HG03575 (cell line): ENCODE results near the gene TRPM7.
"Not testable (repeated sequence)": the region's sequence is repeated elsewhere in the genome, so short reads cannot be mapped to it uniquely, and the experiment has no call there.

Experiments
- ATAC-seq: cut with Tn5 transposase; IDR thresholded peaks from one replicate; pipeline ENCODE4 v1.9.1; 2021; ENCODE audit not compliant: unreplicated experiment, insufficient number of reproducible peaks, low FRiP score; ENCODE audit errors: extremely low read depth

TRPM7 gene

GRCh38 chr15:50605462-50605861 is 81.1 kb downstream of the TRPM7 start:
- ATAC-seq = no peak

- not testable (repeated sequence) for ATAC-seq
These were observed 84.6 kb downstream of the TRPM7 start for GRCh38 chr15:50602028-50602427.

DNA sequence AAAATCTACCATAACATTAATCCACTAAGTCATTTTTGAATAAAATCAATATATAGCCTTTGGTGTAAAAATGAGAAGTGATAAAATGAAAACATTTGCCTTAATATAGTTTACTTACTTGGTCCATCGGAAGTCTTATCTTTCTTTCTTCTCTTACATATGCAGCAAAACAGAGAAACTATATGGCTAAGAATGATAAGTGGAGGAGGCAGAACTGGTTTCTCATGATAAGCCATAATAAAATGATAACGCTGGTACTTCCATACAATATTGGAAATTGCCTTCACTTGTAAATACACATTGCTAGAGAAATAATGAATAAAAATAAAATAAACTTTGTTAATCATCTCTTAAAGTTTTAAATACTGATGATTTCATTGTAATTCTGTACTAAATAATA is 92.3 kb downstream of the TRPM7 start:
- ATAC-seq = no peak

GRCh38 chr15:50593761-50594160 is 92.8 kb downstream of the TRPM7 start:
- no peak for ATAC-seq

DNA sequence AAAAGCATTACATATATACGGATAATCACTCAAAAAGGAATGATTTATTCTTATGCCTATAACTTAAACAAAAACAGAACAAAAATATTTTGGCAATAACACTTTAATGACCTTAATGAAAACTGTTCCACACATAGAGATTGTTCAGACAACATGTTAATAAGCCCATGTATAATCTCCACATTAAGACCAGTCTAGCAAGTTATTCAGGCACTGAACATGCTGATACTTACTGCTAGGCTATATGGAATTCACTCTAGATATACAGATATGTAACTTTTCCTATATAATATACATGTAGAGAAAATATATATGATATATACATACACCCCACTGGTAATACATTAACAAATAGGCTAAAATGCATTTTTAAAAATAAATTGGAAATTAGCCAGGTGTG is 96.3 kb downstream of the TRPM7 start:
- no peak for ATAC-seq

DNA sequence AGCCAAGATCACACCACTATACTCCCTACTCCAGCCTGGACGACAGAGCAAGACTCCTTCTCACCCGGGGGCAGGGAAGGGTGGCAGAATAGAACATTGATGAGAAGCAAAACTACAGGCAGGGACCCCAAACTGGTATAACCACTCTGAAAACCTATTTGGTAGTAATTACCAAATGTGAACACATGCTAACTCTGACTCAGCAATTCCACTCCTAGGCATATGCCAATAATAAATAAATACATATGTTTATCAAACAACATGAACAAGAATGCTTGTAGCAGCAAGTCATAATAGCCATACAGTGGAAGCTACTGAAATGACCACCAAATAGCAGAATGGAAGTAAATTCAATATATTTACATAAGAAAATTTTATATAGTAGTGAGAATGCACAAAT is 109.1 kb downstream of the TRPM7 start:
- no peak for ATAC-seq

GRCh38 chr15:50576166-50576565 is 110.4 kb downstream of the TRPM7 start:
- ATAC-seq = no peak

DNA sequence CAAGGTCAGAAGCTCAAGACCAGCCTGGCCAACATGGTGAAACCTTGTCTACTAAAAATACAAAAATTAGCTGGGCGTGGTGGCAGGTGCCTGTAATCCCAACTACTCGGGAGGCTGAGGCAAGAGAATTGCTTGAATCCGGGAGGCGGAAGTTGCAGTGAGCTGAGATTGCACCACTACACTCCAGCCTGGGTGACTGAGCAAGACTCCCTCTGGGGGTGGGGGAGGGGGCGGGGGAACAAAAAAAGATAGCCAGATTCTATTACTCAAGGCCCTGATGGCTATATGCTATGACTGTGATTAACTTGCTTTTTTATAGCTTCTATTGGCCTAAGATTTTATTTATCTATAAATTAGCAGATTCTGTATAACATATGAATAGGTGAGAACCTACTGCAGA is 112.8 kb downstream of the TRPM7 start:
- ATAC-seq = not testable (repeated sequence)

DNA sequence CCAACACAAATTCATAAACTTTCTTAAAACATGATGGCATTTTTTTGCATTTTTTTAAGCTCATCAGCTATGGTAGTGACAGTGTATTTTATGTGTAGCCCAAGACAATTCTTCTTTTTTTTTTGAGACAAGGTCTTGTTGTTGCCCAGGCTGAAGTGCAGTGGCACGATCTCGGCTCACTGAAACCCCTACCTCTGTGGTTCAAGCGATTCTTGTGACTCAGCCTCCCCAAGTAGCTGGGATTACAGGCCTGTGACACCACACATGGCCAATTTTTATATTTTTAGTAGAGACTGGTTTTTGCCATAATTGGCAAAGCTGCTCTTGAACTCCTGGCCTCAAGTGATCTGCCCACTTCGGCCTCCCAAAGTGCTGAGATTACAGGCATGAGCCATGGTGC is 122.8 kb downstream of the TRPM7 start:
- no peak for ATAC-seq

DNA sequence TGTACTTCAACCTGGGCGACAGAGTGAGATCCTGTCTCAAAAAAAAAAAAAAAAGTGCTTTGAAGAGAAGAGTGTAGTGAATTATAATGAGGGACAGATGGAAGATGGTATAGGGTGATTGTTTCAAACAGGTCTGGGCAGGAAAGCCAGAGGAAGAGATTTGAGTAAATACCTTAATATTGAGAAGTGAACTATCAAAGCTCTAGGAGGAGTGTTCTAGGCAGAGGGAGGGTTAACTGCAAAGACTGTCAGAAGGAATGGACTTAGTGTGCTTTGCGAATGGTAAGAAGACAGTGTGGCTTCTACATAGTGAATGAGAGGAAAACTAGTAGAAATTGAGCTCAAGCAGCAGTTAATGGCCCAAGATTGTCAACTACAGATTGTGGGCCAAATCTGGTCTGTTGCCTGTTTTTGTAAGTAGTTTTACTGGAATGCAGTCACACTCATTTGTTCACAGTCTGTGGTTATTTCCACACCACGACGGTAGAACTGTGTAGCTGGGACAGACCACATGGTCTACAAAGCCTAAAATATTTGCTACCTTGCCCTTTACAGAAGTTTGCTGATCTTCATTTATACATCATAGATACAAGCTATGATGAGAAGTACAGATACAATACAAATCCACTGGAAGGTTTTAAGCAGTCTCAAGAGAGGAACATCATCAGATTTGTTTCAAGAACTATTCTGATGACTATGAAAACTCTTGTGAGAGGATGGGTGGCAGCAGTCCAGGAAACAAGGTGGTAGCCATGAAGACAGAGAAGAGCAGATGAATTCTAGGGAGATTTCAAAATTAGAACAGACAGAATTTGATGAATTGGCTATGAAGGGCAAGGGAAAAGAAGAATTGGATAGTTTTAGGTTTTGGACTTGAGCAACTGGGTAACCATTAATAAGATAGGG is 123.6 kb downstream of the TRPM7 start:
- no peak for ATAC-seq

GRCh38 chr15:50558012-50558411 is 128.6 kb downstream of the TRPM7 start:
- ATAC-seq = no peak

GRCh38 chr15:50556642-50557371 is 129.8 kb downstream of the TRPM7 start:
- ATAC-seq = no peak

DNA sequence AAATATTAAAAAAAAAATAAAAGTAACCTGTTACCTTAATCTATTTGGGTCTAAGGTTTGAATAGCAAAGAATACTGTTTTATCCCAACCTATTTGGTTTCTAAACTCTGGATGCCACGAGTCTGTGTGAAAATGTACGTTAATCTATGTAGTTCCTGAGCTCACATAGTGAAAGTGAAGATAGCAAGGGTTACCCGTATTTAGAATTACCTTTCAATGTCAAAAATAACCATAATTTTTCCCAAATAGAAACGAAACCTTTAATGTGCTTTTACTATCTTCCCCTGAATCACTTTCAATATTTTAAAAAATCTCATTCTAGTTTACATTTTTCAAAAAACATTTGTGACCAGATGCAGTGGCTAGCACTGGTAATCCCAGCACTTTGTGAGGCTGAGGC is 134.4 kb downstream of the TRPM7 start:
- no peak for ATAC-seq

- no peak for ATAC-seq
These were observed 137.3 kb downstream of the TRPM7 start for GRCh38 chr15:50549326-50549725.

GRCh38 chr15:50546566-50546965 is 140.0 kb downstream of the TRPM7 start, which contains the start of gene USP50:
TSS of gene USP50 (minus strand) at chr15:50546666. CDS start at chr15:50546525, 141 bp downstream.
- no peak for ATAC-seq

DNA sequence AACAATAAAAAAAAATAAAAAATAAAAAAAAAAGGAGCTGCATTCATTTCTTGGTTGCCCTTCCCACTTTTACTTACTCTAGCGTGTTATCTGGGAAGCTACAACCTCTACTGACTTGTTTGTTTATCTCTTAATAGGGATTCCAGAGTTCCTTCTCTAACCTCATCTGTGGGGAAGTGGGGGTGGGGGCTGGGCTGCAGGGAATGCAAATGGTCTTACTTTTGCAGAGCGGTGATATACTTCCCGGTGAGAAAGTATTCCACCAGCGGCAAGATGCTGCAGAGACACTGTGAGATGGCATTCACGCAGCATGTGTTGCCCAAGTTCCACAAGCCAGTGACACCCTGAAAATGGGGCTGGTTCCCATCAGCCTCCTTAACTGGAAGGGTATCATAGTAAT is 142.2 kb downstream of the TRPM7 start:
- ATAC-seq = no peak

DNA sequence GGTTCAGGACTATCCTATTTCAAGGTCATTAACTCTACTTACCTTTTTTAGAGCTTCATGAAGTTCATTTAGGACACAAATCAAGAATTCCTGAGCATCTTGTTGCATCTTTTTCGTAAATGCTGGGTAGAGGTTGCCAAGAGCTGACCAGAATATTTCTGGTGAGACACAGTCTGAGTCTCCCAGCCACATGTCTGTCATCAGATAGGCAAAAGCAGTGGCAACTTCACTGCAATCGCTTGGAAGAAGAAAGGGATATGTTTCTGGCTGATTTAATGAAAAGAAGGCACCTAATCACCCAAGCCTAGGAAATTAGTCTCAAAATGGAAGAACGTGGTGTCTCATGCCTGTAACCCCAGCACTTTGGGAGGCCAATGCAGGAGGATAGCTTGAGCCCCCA is 143.0 kb downstream of the TRPM7 start:
- ATAC-seq = no peak

DNA sequence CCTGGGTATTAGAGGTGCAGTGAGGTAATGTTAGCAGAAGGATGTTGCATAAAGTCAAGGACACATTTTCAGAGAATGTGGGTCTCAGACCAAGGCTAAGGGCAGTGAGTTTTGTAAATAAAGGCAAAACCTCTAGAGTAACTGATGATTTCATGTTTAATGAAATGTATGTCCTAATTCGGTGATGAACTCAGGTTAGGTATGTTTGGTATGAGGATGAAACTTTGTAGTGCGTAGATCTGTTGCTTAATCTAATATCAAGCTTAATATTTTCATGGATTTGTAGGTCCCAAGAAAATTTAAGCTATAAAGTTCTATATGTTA is 143.7 kb downstream of the TRPM7 start:
- ATAC-seq = no peak

- ATAC-seq = no peak
These were observed 154.8 kb downstream of the TRPM7 start for GRCh38 chr15:50531766-50532165.

GRCh38 chr15:50531163-50531562 is 155.4 kb downstream of the TRPM7 start:
- ATAC-seq = no peak
